PC-9 (cell line): ENCODE data around the gene SIGLECL1. TPM values are rescaled to one million over a fixed set of nuclear protein-coding genes. Genes with fewer than 3 reads are reported as not detected.

Source experiments
- BruUV-seq: library from RNA; stranded (reverse); fragments of 400-500 nt; replicated peaks from 2 replicates; lab custom pipeline; 2021; lab: Mats Ljungman, UMichigan
- CTCF ChIA-PET: fragments of 300-600 bp; sonication (Branson Sonifier 250); formaldehyde crosslinking; loops from one replicate; lab custom pipeline; 2022; ENCODE audit warnings: antibody characterized with exemption; lab: Charles Lee
- POLR2A ChIA-PET: fragments of 300-600 bp; sonication (Branson Sonifier 250); formaldehyde crosslinking; loops from one replicate; lab custom pipeline; 2022; ENCODE audit warnings: antibody characterized with exemption; ENCODE audit not compliant: unreplicated experiment; lab: Charles Lee
- DNase-seq, 2 experiments: peaks; one replicate each; pipeline versions ENCODE4 v3.0.0 to v3.0.0-alpha.2; 2015 to 2022; ENCODE audit warnings: mixed read lengths in 1 of 2
- H2AFZ ChIP-seq: fragments of 200-600 bp; sonication (generic); 2 replicates; pipeline ENCODE4 v1.8.1; 2017; ENCODE audit warnings: antibody characterized with exemption
- H3F3A ChIP-seq: fragments of 200-600 bp; sonication (generic); 2 replicates; pipeline ENCODE4 v1.8.1; 2017; ENCODE audit warnings: antibody characterized with exemption, mild to moderate bottlenecking, low read depth; ENCODE audit not compliant: insufficient read depth
- H3K27ac ChIP-seq: fragments of 200-600 bp; sonication (generic); 2 replicates; pipeline ENCODE4 v1.6.1; 2016; ENCODE audit warnings: mixed run types
- H3K27me3 ChIP-seq: fragments of 200-600 bp; sonication (generic); 2 replicates; pipeline ENCODE4 v1.6.1; 2016; ENCODE audit warnings: low read depth, mixed run types; ENCODE audit not compliant: insufficient read depth
- H3K36me3 ChIP-seq: fragments of 200-600 bp; sonication (generic); 2 replicates; pipeline ENCODE4 v1.6.1; 2016; ENCODE audit warnings: low read depth, mixed run types
- H3K4me1 ChIP-seq: fragments of 200-600 bp; sonication (generic); replicated peaks from 2 replicates; pipeline ENCODE4 v1.6.1; 2016; ENCODE audit warnings: mixed run types; ENCODE audit not compliant: insufficient read depth
- H3K4me2 ChIP-seq: fragments of 200-600 bp; sonication (generic); 2 replicates; pipeline ENCODE4 v1.6.1; 2017; ENCODE audit warnings: mixed run types
- H3K4me3 ChIP-seq: fragments of 200-600 bp; sonication (generic); 2 replicates; pipeline ENCODE4 v1.6.1; 2016; ENCODE audit warnings: mixed run types
- H3K79me2 ChIP-seq: fragments of 200-600 bp; sonication (generic); 2 replicates; pipeline ENCODE4 v1.6.1; 2017; ENCODE audit warnings: low read depth, mixed run types
- H3K9me2 ChIP-seq: fragments of 200-600 bp; sonication (generic); 2 replicates; pipeline ENCODE4 v1.8.1; 2017; ENCODE audit warnings: mild to moderate bottlenecking; ENCODE audit not compliant: insufficient read depth
- H3K9me3 ChIP-seq: fragments of 200-600 bp; sonication (generic); 2 replicates; pipeline ENCODE4 v1.8.1; 2016; ENCODE audit warnings: low read depth; ENCODE audit not compliant: insufficient read depth
- H4K20me1 ChIP-seq: fragments of 200-600 bp; sonication (generic); 2 replicates; pipeline ENCODE4 v1.8.1; 2017; ENCODE audit not compliant: insufficient read depth
- CTCF ChIP-seq: fragments of 200-600 bp; sonication (generic); conservative IDR thresholded peaks from 2 replicates; pipeline ENCODE4 v1.6.1; 2017; ENCODE audit warnings: mixed run types, antibody characterized with exemption, mild to moderate bottlenecking, moderate library complexity
- EZH2 ChIP-seq: fragments of 200-600 bp; sonication (generic); IDR thresholded peaks from 2 replicates; pipeline ENCODE4 v1.8.0; 2017; ENCODE audit warnings: antibody characterized with exemption, low read depth
- intact Hi-C: fragments of 100-400 bp; cut with micrococcal nuclease; formaldehyde crosslinking; loops from one replicate; pipeline ENCODE4 v1.10.0; 2022; ENCODE audit not compliant: unreplicated experiment
- total RNA-seq: library from RNA; stranded (reverse); gene quantifications from 2 replicates; pipeline ENCODE4 v1.2.3, GENCODE V29; 2021

Gene SIGLECL1
- total RNA-seq, 1 experiment from 2014 or later: not detected

GRCh38 chr19:51272183-51272810, 21.4 kb downstream of the SIGLECL1 start:
- Histone ChIP-seq H3F3A (no peaks in the 10 kb centered on the region), H3K9me3 (no peaks in the 10 kb centered on the region), H3K4me3 (no peak overlapping the region), H3K27me3 (peaks cover 89% of the 10 kb centered on the region), H3K79me2 (no peaks in the 10 kb centered on the region), H2AFZ (no peak overlapping the region), H3K27ac (no peak overlapping the region), H3K9me2 (no peaks in the 10 kb centered on the region), H3K36me3 (no peaks in the 10 kb centered on the region), H3K4me2 (no peak overlapping the region), H3K4me1 (no peaks in the 10 kb centered on the region), H4K20me1 (no peaks in the 10 kb centered on the region)
- TF ChIP-seq EZH2: no peak
- no peak for TF ChIP-seq CTCF
- intact Hi-C loops: no loop called here
- no peak for DNase-seq
- POLR2A ChIA-PET: no interaction called here
- BruUV-seq: no TSS peak
- CTCF ChIA-PET: no interaction called here

- BruUV-seq: no TSS peak
- ChIA-PET POLR2A (no interaction called here), CTCF (no interaction called here)
- DNase-seq: no peak
- H2AFZ ChIP-seq: no peak overlapping the region
- H3K4me2 ChIP-seq: no peak overlapping the region
- no peaks in the 10 kb centered on the region for H3K9me3 ChIP-seq
- no peaks in the 10 kb centered on the region for H4K20me1 ChIP-seq
- H3K27ac ChIP-seq: no peak overlapping the region
- H3F3A ChIP-seq: no peaks in the 10 kb centered on the region
- H3K4me3 ChIP-seq: no peak overlapping the region
- H3K36me3 ChIP-seq: no peaks in the 10 kb centered on the region
- no peaks in the 10 kb centered on the region for H3K4me1 ChIP-seq
- peaks cover 90% of the 10 kb centered on the region for H3K27me3 ChIP-seq
- H3K9me2 ChIP-seq: no peaks in the 10 kb centered on the region
- H3K79me2 ChIP-seq: no peaks in the 10 kb centered on the region
- intact Hi-C loops: no loop called here
- no peak for TF ChIP-seq CTCF
- no peak for TF ChIP-seq EZH2
These were observed 23.3 kb downstream of the SIGLECL1 start for GRCh38 chr19:51274049-51274770.

GRCh38 chr19:51277112-51277511, 26.2 kb downstream of the SIGLECL1 start:
- CTCF ChIA-PET: interaction anchor here (0.6 kb wide), 1 partner anchor 98 kb away, joined by 8 read pairs; no protein-coding TSS in a partner anchor

More at GRCh38 chr19:51277112-51277511, 26.2 kb downstream of the SIGLECL1 start:
- Histone ChIP-seq H3K4me3 (no peak overlapping the region), H3F3A (no peaks in the 10 kb centered on the region), H3K9me3 (no peaks in the 10 kb centered on the region), H3K9me2 (no peaks in the 10 kb centered on the region), H3K4me1 (no peaks in the 10 kb centered on the region), H3K27me3 (peaks cover 68% of the 10 kb centered on the region), H3K27ac (no peak overlapping the region), H3K36me3 (no peaks in the 10 kb centered on the region), H2AFZ (no peak overlapping the region), H3K4me2 (no peak overlapping the region), H4K20me1 (no peaks in the 10 kb centered on the region), H3K79me2 (no peaks in the 10 kb centered on the region)
- POLR2A ChIA-PET: no interaction called here
- no peak for TF ChIP-seq CTCF
- no peak for TF ChIP-seq EZH2
- DNase-seq: no peak
- intact Hi-C loops: no loop called here
- no TSS peak for BruUV-seq
